HL-60 (cell line): ENCODE data around the gene SPINK8.

Source experiments
- DNase-seq, 2 experiments: peaks; one replicate each; pipeline ENCODE4 v3.0.0-alpha.2; 2010 to 2020; ENCODE audit warnings: low read depth in 1 of 2, low spot score in 1 of 2
- H3K27ac ChIP-seq: fragments of 250-450 bp; sonication (Bioruptor Pico); replicated peaks from 2 replicates; pipeline ENCODE4 v1.5.1; 2020; ENCODE audit warnings: mild to moderate bottlenecking, moderate library complexity
- H3K27me3 ChIP-seq: fragments of 250-450 bp; sonication (Bioruptor Pico); 2 replicates; pipeline ENCODE4 v1.5.1; 2021; ENCODE audit warnings: mild to moderate bottlenecking, moderate library complexity; ENCODE audit not compliant: insufficient read depth, poor library complexity, severe bottlenecking
- H3K4me3 ChIP-seq: replicated peaks from 2 replicates; pipeline ENCODE4 v1.5.1; 2011; ENCODE audit warnings: mild to moderate bottlenecking, control low read depth, low read length; ENCODE audit not compliant: insufficient read depth
- GABPA ChIP-seq: IDR thresholded peaks from 2 replicates; pipeline ENCODE4 v1.6.1; 2012; ENCODE audit warnings: low read depth
- POLR2AphosphoS5 ChIP-seq: IDR thresholded peaks from 2 replicates; pipeline ENCODE4 v1.6.1; 2012; ENCODE audit warnings: low read depth
- REST ChIP-seq: IDR thresholded peaks from 2 replicates; pipeline ENCODE4 v1.6.1; 2012; ENCODE audit warnings: low read depth; ENCODE audit not compliant: insufficient replicate concordance
- SPI1 ChIP-seq: IDR thresholded peaks from 2 replicates; pipeline ENCODE4 v1.6.1; 2012; ENCODE audit warnings: low read depth, mild to moderate bottlenecking, borderline replicate concordance
- TF ChIP-seq, protein P1 (sequence below): IDR thresholded peaks from one replicate; pipeline ENCODE4 v1.5.1; 2011; ENCODE audit warnings: low read length, control low read depth, inconsistent platforms; ENCODE audit not compliant: insufficient read depth

Gene SPINK8

GRCh38 chr3:48353987-48354386, 20.5 kb upstream of the SPINK8 start:
- Histone ChIP-seq H3K27me3 (no peaks in the 10 kb centered on the region), H3K4me3 (no peak overlapping the region), H3K27ac (no peak overlapping the region)
- DNase-seq: no peak
- TF ChIP-seq REST (no peak), POLR2AphosphoS5 (no peak), GABPA (no peak), SPI1 (no peak)
- TF ChIP-seq, protein P1, sequence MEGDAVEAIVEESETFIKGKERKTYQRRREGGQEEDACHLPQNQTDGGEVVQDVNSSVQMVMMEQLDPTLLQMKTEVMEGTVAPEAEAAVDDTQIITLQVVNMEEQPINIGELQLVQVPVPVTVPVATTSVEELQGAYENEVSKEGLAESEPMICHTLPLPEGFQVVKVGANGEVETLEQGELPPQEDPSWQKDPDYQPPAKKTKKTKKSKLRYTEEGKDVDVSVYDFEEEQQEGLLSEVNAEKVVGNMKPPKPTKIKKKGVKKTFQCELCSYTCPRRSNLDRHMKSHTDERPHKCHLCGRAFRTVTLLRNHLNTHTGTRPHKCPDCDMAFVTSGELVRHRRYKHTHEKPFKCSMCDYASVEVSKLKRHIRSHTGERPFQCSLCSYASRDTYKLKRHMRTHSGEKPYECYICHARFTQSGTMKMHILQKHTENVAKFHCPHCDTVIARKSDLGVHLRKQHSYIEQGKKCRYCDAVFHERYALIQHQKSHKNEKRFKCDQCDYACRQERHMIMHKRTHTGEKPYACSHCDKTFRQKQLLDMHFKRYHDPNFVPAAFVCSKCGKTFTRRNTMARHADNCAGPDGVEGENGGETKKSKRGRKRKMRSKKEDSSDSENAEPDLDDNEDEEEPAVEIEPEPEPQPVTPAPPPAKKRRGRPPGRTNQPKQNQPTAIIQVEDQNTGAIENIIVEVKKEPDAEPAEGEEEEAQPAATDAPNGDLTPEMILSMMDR: no peak

- no peak for DNase-seq
- TF ChIP-seq, protein P1: no peak
- TF ChIP-seq POLR2AphosphoS5 (no peak), SPI1 (no peak), GABPA (no peak), REST (no peak)
- H3K27ac ChIP-seq: no peak overlapping the region
- H3K27me3 ChIP-seq: no peaks in the 10 kb centered on the region
- no peak overlapping the region for H3K4me3 ChIP-seq
These were observed 19.1 kb upstream of the SPINK8 start for GRCh38 chr3:48352546-48352945.

DNA sequence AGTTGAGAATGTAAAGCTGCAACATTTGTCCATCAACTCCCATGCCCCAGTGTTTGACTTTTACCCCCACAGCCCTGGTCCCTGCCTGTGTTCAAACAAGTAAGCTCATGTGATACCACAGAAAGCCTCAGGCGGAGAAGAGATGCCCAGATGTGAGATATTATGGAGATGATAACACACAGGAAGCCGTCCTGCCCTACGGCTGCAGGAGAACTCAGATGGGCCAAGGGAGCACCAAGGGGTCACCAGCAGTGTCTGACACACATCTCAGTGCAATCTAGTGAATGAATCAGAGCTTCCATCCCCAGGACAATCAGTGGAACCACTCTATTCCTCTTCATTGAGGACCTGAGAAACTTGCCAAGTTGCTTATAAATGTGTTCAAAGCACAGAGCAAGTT, 14.0 kb upstream of the SPINK8 start:
- no peak overlapping the region for H3K4me3 ChIP-seq
- TF ChIP-seq SPI1: no peak
- DNase-seq: no peak
- H3K27ac ChIP-seq: no peak overlapping the region
- H3K27me3 ChIP-seq: no peaks in the 10 kb centered on the region

- no peak overlapping the region for H3K27ac ChIP-seq
- no peaks in the 10 kb centered on the region for H3K27me3 ChIP-seq
- no peak for TF ChIP-seq POLR2AphosphoS5
- no peak for TF ChIP-seq REST
- no peak for TF ChIP-seq SPI1
- TF ChIP-seq, protein P1: no peak
- TF ChIP-seq GABPA: no peak
- no peak overlapping the region for H3K4me3 ChIP-seq
- no peak for DNase-seq
These were observed 12.6 kb upstream of the SPINK8 start for GRCh38 chr3:48345946-48346572.
